ENCODE data around the gene SPRY1.

The SPRY1 gene

GRCh38 chr4:123396307-123397143 is at the start of gene SPRY1:
SPRY1 (plus strand) TSS chr4:123396795; CDS start chr4:123401592, 4,797 bp downstream.
- peaks cover 11% of the 10 kb centered on the region; the same call in 1 of the 2 replicates for H3K4me1 ChIP-seq (ENCODE audit: insufficient read depth, low read length)
- peak within 1 kb of the TSS; percentile 85; the same call in 1 of the 2 replicates for H3K9ac ChIP-seq (ENCODE audit: low read depth, low read length)
- no peaks in the 10 kb centered on the region for H3K9me3 ChIP-seq (ENCODE audit: insufficient read depth, low read depth, low read length)
- H3K27me3 ChIP-seq (ENCODE audit: insufficient read depth, low read length), result no peaks in the 10 kb centered on the region
- H3K4me3 ChIP-seq (ENCODE audit: low read length), result peak within 1 kb of the TSS; percentile 75
- peak within 1 kb of the TSS; percentile 26 for H3K27ac ChIP-seq (ENCODE audit: low read length)
- H3K36me3 ChIP-seq (ENCODE audit: insufficient read depth, low read depth, low read length), result peaks cover 13% of the 10 kb centered on the region; the same call in 1 of the 2 replicates

GRCh38 chr4:123346951-123347350 is 49.6 kb upstream of the SPRY1 start:
- H3K4me1 ChIP-seq (ENCODE audit: insufficient read depth, low read length), result no peaks in the 10 kb centered on the region; the same call in 1 of the 2 replicates

GRCh38 chr4:123348946-123349345 is 47.6 kb upstream of the SPRY1 start:
- Histone ChIP-seq H3K36me3 (ENCODE audit: insufficient read depth, low read depth, low read length) (no peaks in the 10 kb centered on the region), H3K9me3 (ENCODE audit: insufficient read depth, low read depth, low read length) (no peaks in the 10 kb centered on the region), H3K9ac (ENCODE audit: low read depth, low read length) (no peak overlapping the region), H3K4me3 (ENCODE audit: low read length) (no peak overlapping the region), H3K4me1 (ENCODE audit: insufficient read depth, low read length) (peaks cover 4% of the 10 kb centered on the region; the same call in 1 of the 2 replicates), H3K27me3 (ENCODE audit: insufficient read depth, low read length) (no peaks in the 10 kb centered on the region), H3K27ac (ENCODE audit: low read length) (no peak overlapping the region)

More at GRCh38 chr4:123346951-123347350, 49.6 kb upstream of the SPRY1 start:
- Histone ChIP-seq H3K27ac (ENCODE audit: low read length) (no peak overlapping the region), H3K4me3 (ENCODE audit: low read length) (no peak overlapping the region), H3K36me3 (ENCODE audit: insufficient read depth, low read depth, low read length) (no peaks in the 10 kb centered on the region), H3K27me3 (ENCODE audit: insufficient read depth, low read length) (no peaks in the 10 kb centered on the region), H3K9ac (ENCODE audit: low read depth, low read length) (no peak overlapping the region), H3K9me3 (ENCODE audit: insufficient read depth, low read depth, low read length) (no peaks in the 10 kb centered on the region)

GRCh38 chr4:123349421-123350190 is 47.0 kb upstream of the SPRY1 start:
- peaks cover 4% of the 10 kb centered on the region; the same call in 1 of the 2 replicates for H3K4me1 ChIP-seq (ENCODE audit: insufficient read depth, low read length)

GRCh38 chr4:123350191-123350544 is 46.4 kb upstream of the SPRY1 start:
- Histone ChIP-seq H3K4me1 (ENCODE audit: insufficient read depth, low read length) (peaks cover 4% of the 10 kb centered on the region; the same call in 1 of the 2 replicates), H3K36me3 (ENCODE audit: insufficient read depth, low read depth, low read length) (no peaks in the 10 kb centered on the region), H3K27me3 (ENCODE audit: insufficient read depth, low read length) (no peaks in the 10 kb centered on the region), H3K4me3 (ENCODE audit: low read length) (no peak overlapping the region), H3K27ac (ENCODE audit: low read length) (no peak overlapping the region), H3K9me3 (ENCODE audit: insufficient read depth, low read depth, low read length) (no peaks in the 10 kb centered on the region), H3K9ac (ENCODE audit: low read depth, low read length) (no peak overlapping the region)

More at GRCh38 chr4:123349421-123350190, 47.0 kb upstream of the SPRY1 start:
- H3K4me3 ChIP-seq (ENCODE audit: low read length), result no peak overlapping the region
- no peak overlapping the region for H3K27ac ChIP-seq (ENCODE audit: low read length)
- H3K9ac ChIP-seq (ENCODE audit: low read depth, low read length), result no peak overlapping the region
- H3K36me3 ChIP-seq (ENCODE audit: insufficient read depth, low read depth, low read length), result no peaks in the 10 kb centered on the region
- H3K27me3 ChIP-seq (ENCODE audit: insufficient read depth, low read length), result no peaks in the 10 kb centered on the region
- H3K9me3 ChIP-seq (ENCODE audit: insufficient read depth, low read depth, low read length), result no peaks in the 10 kb centered on the region

GRCh38 chr4:123350726-123351125 is 45.9 kb upstream of the SPRY1 start:
- Histone ChIP-seq H3K36me3 (ENCODE audit: insufficient read depth, low read depth, low read length) (no peaks in the 10 kb centered on the region), H3K9me3 (ENCODE audit: insufficient read depth, low read depth, low read length) (no peaks in the 10 kb centered on the region), H3K4me1 (ENCODE audit: insufficient read depth, low read length) (peaks cover 4% of the 10 kb centered on the region; the same call in 1 of the 2 replicates), H3K27ac (ENCODE audit: low read length) (no peak overlapping the region), H3K4me3 (ENCODE audit: low read length) (no peak overlapping the region), H3K27me3 (ENCODE audit: insufficient read depth, low read length) (no peaks in the 10 kb centered on the region), H3K9ac (ENCODE audit: low read depth, low read length) (no peak overlapping the region)

- Histone ChIP-seq H3K36me3 (ENCODE audit: insufficient read depth, low read depth, low read length) (no peaks in the 10 kb centered on the region), H3K4me3 (ENCODE audit: low read length) (no peak overlapping the region), H3K27ac (ENCODE audit: low read length) (no peak overlapping the region), H3K27me3 (ENCODE audit: insufficient read depth, low read length) (no peaks in the 10 kb centered on the region), H3K9me3 (ENCODE audit: insufficient read depth, low read depth, low read length) (no peaks in the 10 kb centered on the region), H3K9ac (ENCODE audit: low read depth, low read length) (no peak overlapping the region), H3K4me1 (ENCODE audit: insufficient read depth, low read length) (peaks cover 4% of the 10 kb centered on the region; the same call in 1 of the 2 replicates)
Measured at GRCh38 chr4:123351713-123352112, 44.9 kb upstream of the SPRY1 start.

- no peak overlapping the region for H3K4me3 ChIP-seq (ENCODE audit: low read length)
- H3K9me3 ChIP-seq (ENCODE audit: insufficient read depth, low read depth, low read length), result no peaks in the 10 kb centered on the region
- H3K36me3 ChIP-seq (ENCODE audit: insufficient read depth, low read depth, low read length), result no peaks in the 10 kb centered on the region
- peaks cover 4% of the 10 kb centered on the region; the same call in 1 of the 2 replicates for H3K4me1 ChIP-seq (ENCODE audit: insufficient read depth, low read length)
- H3K27me3 ChIP-seq (ENCODE audit: insufficient read depth, low read length), result no peaks in the 10 kb centered on the region
- no peak overlapping the region for H3K27ac ChIP-seq (ENCODE audit: low read length)
- no peak overlapping the region for H3K9ac ChIP-seq (ENCODE audit: low read depth, low read length)
Measured at GRCh38 chr4:123352240-123352945, 44.2 kb upstream of the SPRY1 start.

- H3K9ac ChIP-seq (ENCODE audit: low read depth, low read length), result no peak overlapping the region
- no peak overlapping the region for H3K27ac ChIP-seq (ENCODE audit: low read length)
- no peak overlapping the region for H3K4me3 ChIP-seq (ENCODE audit: low read length)
- H3K27me3 ChIP-seq (ENCODE audit: insufficient read depth, low read length), result no peaks in the 10 kb centered on the region
- H3K9me3 ChIP-seq (ENCODE audit: insufficient read depth, low read depth, low read length), result no peaks in the 10 kb centered on the region
- H3K4me1 ChIP-seq (ENCODE audit: insufficient read depth, low read length), result peaks cover 4% of the 10 kb centered on the region; the same call in 1 of the 2 replicates
- H3K36me3 ChIP-seq (ENCODE audit: insufficient read depth, low read depth, low read length), result no peaks in the 10 kb centered on the region
Measured at GRCh38 chr4:123352966-123353365, 43.6 kb upstream of the SPRY1 start.

- no peaks in the 10 kb centered on the region for H3K9me3 ChIP-seq (ENCODE audit: insufficient read depth, low read depth, low read length)
- no peak overlapping the region for H3K9ac ChIP-seq (ENCODE audit: low read depth, low read length)
- H3K36me3 ChIP-seq (ENCODE audit: insufficient read depth, low read depth, low read length), result no peaks in the 10 kb centered on the region
- H3K27me3 ChIP-seq (ENCODE audit: insufficient read depth, low read length), result no peaks in the 10 kb centered on the region
- peaks cover 4% of the 10 kb centered on the region; the same call in 1 of the 2 replicates for H3K4me1 ChIP-seq (ENCODE audit: insufficient read depth, low read length)
- no peak overlapping the region for H3K27ac ChIP-seq (ENCODE audit: low read length)
- H3K4me3 ChIP-seq (ENCODE audit: low read length), result no peak overlapping the region
Measured at GRCh38 chr4:123353656-123354055, 42.9 kb upstream of the SPRY1 start.

GRCh38 chr4:123354701-123355100 is 41.9 kb upstream of the SPRY1 start:
- Histone ChIP-seq H3K4me1 (ENCODE audit: insufficient read depth, low read length) (peaks cover 4% of the 10 kb centered on the region; the same call in 1 of the 2 replicates), H3K27ac (ENCODE audit: low read length) (no peak overlapping the region), H3K36me3 (ENCODE audit: insufficient read depth, low read depth, low read length) (no peaks in the 10 kb centered on the region), H3K27me3 (ENCODE audit: insufficient read depth, low read length) (no peaks in the 10 kb centered on the region), H3K4me3 (ENCODE audit: low read length) (no peak overlapping the region), H3K9me3 (ENCODE audit: insufficient read depth, low read depth, low read length) (no peaks in the 10 kb centered on the region), H3K9ac (ENCODE audit: low read depth, low read length) (no peak overlapping the region)
